Coronary artery (tissue), 2 donors: ENCODE results near the gene NEU1.
"Not testable (repeated sequence)": the region's sequence is repeated elsewhere in the genome, so short reads cannot be mapped to it uniquely, and the experiment has no call there.

Source experiments
- DNase-seq: peaks from one replicate; pipeline ENCODE4 v3.0.0-alpha.2; 2017; ENCODE audit warnings: low spot score
- H3K27ac ChIP-seq, 2 donors: fragments of 200-600 bp; sonication (generic); one replicate each; pipeline ENCODE4 v1.5.1; 2016 to 2019
- H3K4me3 ChIP-seq: fragments of 200-600 bp; sonication (generic); 2 replicates; pipeline ENCODE4 v1.5.1; 2016; ENCODE audit warnings: mild to moderate bottlenecking, moderate library complexity
- TF ChIP-seq, protein P1 (sequence below): fragments of 200-600 bp; sonication (generic); IDR thresholded peaks from one replicate; pipeline ENCODE4 v1.5.1; 2019; ENCODE audit warnings: antibody characterized with exemption

The NEU1 gene

DNA sequence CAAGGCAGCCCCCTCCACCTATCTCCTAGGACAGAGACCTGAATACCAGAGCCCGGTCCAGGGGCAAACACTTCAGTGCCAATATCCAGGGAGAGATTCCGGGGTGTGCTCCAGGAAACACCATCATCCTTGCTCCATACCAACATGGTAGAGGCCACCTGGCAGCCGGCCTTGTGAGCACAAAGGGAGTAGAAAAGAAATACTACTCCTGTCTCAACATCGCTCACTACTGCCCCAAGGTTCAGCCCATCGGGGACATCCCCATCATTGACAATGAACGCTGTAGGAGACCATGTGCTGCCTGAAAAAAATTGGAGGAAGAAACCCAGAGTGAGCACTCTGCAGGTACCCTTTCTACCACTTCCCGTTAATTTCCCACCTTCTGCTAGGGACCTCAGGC, 1.5 kb downstream of the NEU1 start:
- TF ChIP-seq, protein P1, sequence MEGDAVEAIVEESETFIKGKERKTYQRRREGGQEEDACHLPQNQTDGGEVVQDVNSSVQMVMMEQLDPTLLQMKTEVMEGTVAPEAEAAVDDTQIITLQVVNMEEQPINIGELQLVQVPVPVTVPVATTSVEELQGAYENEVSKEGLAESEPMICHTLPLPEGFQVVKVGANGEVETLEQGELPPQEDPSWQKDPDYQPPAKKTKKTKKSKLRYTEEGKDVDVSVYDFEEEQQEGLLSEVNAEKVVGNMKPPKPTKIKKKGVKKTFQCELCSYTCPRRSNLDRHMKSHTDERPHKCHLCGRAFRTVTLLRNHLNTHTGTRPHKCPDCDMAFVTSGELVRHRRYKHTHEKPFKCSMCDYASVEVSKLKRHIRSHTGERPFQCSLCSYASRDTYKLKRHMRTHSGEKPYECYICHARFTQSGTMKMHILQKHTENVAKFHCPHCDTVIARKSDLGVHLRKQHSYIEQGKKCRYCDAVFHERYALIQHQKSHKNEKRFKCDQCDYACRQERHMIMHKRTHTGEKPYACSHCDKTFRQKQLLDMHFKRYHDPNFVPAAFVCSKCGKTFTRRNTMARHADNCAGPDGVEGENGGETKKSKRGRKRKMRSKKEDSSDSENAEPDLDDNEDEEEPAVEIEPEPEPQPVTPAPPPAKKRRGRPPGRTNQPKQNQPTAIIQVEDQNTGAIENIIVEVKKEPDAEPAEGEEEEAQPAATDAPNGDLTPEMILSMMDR = no peak
- H3K4me3 ChIP-seq = no peak overlapping the region
- no peak for DNase-seq

DNA sequence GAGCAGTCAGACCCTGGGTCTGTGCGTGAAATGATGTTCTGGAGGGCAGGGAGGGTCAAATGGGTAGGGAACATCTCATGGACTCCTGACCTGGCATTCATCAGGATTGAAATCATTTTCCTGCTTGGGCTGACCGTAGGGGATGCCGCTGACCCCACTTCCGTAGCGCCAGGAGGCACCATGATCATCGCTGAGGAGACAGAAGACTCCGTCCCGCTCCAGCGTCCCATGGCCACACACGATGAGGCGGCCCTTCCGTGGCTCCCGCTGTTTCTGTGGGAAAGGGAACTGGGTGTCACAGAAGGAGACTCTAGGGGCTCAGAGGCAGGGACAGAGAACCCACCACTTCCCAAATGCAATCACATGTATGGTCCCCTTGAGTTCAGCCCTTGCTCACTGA, 2.3 kb downstream of the NEU1 start:
- no peak for DNase-seq
- TF ChIP-seq, protein P1 = no peak
- Histone ChIP-seq H3K4me3 (no peak overlapping the region), H3K27ac (no peak overlapping the region)

More for the DNA sequence above, 1.5 kb downstream of the NEU1 start:
- no peak overlapping the region for H3K27ac ChIP-seq

- H3K27ac ChIP-seq = no peak overlapping the region
- no peak for DNase-seq
- TF ChIP-seq, protein P1 = no peak
- no peak overlapping the region for H3K4me3 ChIP-seq
Observed at GRCh38 chr6:31859923-31860322, 2.7 kb downstream of the NEU1 start.

DNA sequence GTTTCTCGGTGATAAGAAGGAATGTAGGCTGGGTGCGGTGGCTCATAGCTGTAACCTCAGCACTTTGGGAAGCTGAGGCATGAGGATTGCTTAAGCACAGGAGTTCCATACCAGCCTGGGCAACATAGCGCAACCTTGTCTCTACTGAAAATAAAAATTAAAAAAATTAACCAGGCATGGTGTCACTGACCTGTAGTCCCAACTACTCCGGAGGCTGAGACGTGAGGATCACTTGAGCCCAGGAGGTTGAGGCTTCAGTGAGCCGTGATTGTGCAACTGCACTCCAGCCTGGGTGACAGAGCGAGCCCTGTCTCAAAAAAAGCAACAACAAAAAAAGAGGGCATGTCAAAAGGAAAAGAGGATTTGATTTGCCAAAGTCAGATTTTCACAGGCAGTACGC, 3.9 kb downstream of the NEU1 start:
- TF ChIP-seq, protein P1 = no peak
- DNase-seq = no peak
- Histone ChIP-seq H3K4me3 (no peak overlapping the region), H3K27ac (no peak overlapping the region)

GRCh38 chr6:31857774-31858173, 4.8 kb downstream of the NEU1 start:
- not testable (repeated sequence) for H3K4me3 ChIP-seq, H3K27ac ChIP-seq, DNase-seq

DNA sequence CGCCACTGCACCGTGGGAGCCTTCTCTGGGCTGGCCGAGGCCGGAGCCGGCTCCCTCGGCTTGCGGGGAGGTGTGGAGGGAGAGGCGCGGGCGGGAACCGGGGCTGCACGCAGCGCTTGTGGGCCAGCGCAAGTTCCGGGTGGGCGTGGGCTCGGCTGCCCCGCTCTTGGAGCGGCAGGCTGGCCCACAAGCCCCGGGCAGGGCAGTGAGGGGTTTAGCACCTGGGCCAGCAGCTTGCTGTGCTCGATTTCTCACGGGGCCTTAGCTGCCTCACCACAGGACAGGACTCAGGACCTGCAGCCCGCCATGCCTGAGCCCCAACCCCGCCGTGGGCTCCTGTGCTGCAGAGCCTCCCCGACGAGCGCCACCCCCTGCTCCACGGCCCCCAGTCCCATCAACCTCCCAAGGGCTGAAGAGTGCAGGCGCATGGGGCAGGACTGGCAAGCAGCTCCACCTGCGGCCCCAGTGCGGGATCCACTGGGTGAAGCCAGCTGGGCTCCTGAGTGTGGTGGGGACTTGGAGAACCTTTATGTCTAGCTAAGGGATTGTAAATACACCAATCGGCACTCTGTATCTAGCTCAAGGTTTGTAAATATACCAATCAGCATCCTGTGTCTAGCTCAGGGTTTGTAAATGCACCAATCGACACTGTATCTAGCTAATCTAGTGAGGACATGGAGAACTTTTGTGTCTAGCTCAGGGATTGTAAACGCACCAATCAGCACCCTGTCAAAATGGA, 10.5 kb downstream of the NEU1 start:
- not testable (repeated sequence) for H3K27ac ChIP-seq, DNase-seq, H3K4me3 ChIP-seq

- Histone ChIP-seq H3K4me3 (no peak overlapping the region), H3K27ac (no peak overlapping the region)
- DNase-seq = no peak
- TF ChIP-seq, protein P1 = no peak
Observed at GRCh38 chr6:31851485-31851832, 11.2 kb downstream of the NEU1 start.

- Histone ChIP-seq H3K27ac (no peak overlapping the region), H3K4me3 (no peak overlapping the region)
- DNase-seq = no peak
- TF ChIP-seq, protein P1 = no peak
Observed at GRCh38 chr6:31850765-31851484, 11.7 kb downstream of the NEU1 start.
